MCF 10A (cell line): ENCODE data around the gene CHAMP1. TPM values are rescaled to one million over a fixed set of nuclear protein-coding genes. Genes with fewer than 3 reads are reported as not detected.
"Not testable (repeated sequence)": the region's sequence is repeated elsewhere in the genome, so short reads cannot be mapped to it uniquely, and the experiment has no call there.

Experiments
- BruUV-seq: library from RNA; stranded (reverse); fragments of 400-500 nt; replicated peaks from 2 replicates; lab custom pipeline; 2021; lab: Mats Ljungman, UMichigan
- CTCF ChIA-PET: fragments of 300-600 bp; sonication (Branson Sonifier 250); formaldehyde crosslinking; extraction: SDS; loops from one replicate; lab custom pipeline; 2021; ENCODE audit warnings: antibody characterized with exemption, inconsistent platforms; lab: Yijun Ruan, JAX
- POLR2A ChIA-PET: fragments of 300-600, 350-650 bp; sonication (Branson Sonifier 250); formaldehyde crosslinking; extraction: SDS; loops from one replicate; lab custom pipeline; 2020; ENCODE audit warnings: antibody characterized with exemption, inconsistent platforms; lab: Yijun Ruan, JAX
- DNase-seq: peaks from one replicate; pipeline ENCODE4 v3.0.0-alpha.2; 2018; ENCODE audit not compliant: unreplicated experiment
- H3K27ac Mint-ChIP-seq: one replicate; pipeline ENCODE4 v1.8.0; 2022; ENCODE audit warnings: mild to moderate bottlenecking, low read depth, mixed read lengths; ENCODE audit not compliant: unreplicated experiment
- H3K27me3 Mint-ChIP-seq: one replicate; pipeline ENCODE4 v1.8.0; 2022; ENCODE audit warnings: mixed read lengths; ENCODE audit not compliant: insufficient read depth, unreplicated experiment
- H3K36me3 Mint-ChIP-seq: one replicate; pipeline ENCODE4 v1.8.0; 2022; ENCODE audit warnings: mild to moderate bottlenecking, moderate library complexity, mixed read lengths; ENCODE audit not compliant: insufficient read depth, unreplicated experiment
- H3K4me1 Mint-ChIP-seq: one replicate; pipeline ENCODE4 v1.8.0; 2022; ENCODE audit warnings: mixed read lengths; ENCODE audit not compliant: insufficient read depth, unreplicated experiment
- H3K4me3 Mint-ChIP-seq: one replicate; pipeline ENCODE4 v1.8.0; 2022; ENCODE audit warnings: mild to moderate bottlenecking, moderate library complexity, mixed read lengths; ENCODE audit not compliant: unreplicated experiment
- H3K9me3 Mint-ChIP-seq: one replicate; pipeline ENCODE4 v1.8.0; 2022; ENCODE audit warnings: mixed read lengths; ENCODE audit not compliant: unreplicated experiment
- CTCF ChIP-seq: fragments of 200-600 bp; IDR thresholded peaks from one replicate; pipeline ENCODE4 v1.8.0; 2022; ENCODE audit warnings: antibody characterized with exemption, mild to moderate bottlenecking; ENCODE audit not compliant: unreplicated experiment
- intact Hi-C: fragments of 100-400 bp; cut with micrococcal nuclease; formaldehyde crosslinking; loops from 2 replicates; pipeline ENCODE4 v1.14.1; 2022
- total RNA-seq: library from RNA; stranded (reverse); gene quantifications from 2 replicates; pipeline ENCODE4 v1.2.3, GENCODE V29; 2022

CHAMP1 gene
- total RNA-seq, 1 experiment from 2014 or later = 33.4 TPM

- H3K4me1 Mint-ChIP-seq = peaks cover 6% of the 10 kb centered on the region
- intact Hi-C loops = no loop called here
- ChIA-PET CTCF (interaction anchor here (0.6 to 1.7 kb wide), 6 partner anchors 11 to 62 kb away, joined by 3 to 12 read pairs (median 4); no protein-coding TSS in a partner anchor), POLR2A (interaction anchor here (1.4 to 2.5 kb wide), 2 partner anchors 23 to 25 kb away, joined by 8 read pairs; partner anchors contain the start of gene CHAMP1)
- TF ChIP-seq CTCF = no peak
- DNase-seq = no peak
- no peaks in the 10 kb centered on the region for H3K27me3 Mint-ChIP-seq
- peaks cover 6% of the 10 kb centered on the region for H3K36me3 Mint-ChIP-seq
- H3K9me3 Mint-ChIP-seq = no peaks in the 10 kb centered on the region
- H3K27ac Mint-ChIP-seq = no peak overlapping the region
- no TSS peak for BruUV-seq
- no peak overlapping the region for H3K4me3 Mint-ChIP-seq
These were observed 24.7 kb downstream of the CHAMP1 start for GRCh38 chr13:114338959-114339358.

GRCh38 chr13:114339857-114340534, 25.7 kb downstream of the CHAMP1 start:
- Mint-ChIP-seq H3K36me3 (peaks cover 3% of the 10 kb centered on the region), H3K9me3 (no peaks in the 10 kb centered on the region), H3K4me1 (peaks cover 6% of the 10 kb centered on the region), H3K4me3 (no peak overlapping the region), H3K27me3 (no peaks in the 10 kb centered on the region), H3K27ac (no peak overlapping the region)
- intact Hi-C loops = no loop called here
- peak; percentile 71 for DNase-seq
- ChIA-PET CTCF (interaction anchor here (0.6 to 2.0 kb wide), 12 partner anchors 8 to 262 kb away, joined by 3 to 12 read pairs (median 4); no protein-coding TSS in a partner anchor), POLR2A (interaction anchor here (1.4 to 2.5 kb wide), 3 partner anchors 21 to 26 kb away, joined by 4 to 8 read pairs (median 8); partner anchors contain the start of gene CHAMP1)
- peak; percentile 56 for TF ChIP-seq CTCF
- BruUV-seq = no TSS peak

- peaks cover 6% of the 10 kb centered on the region for H3K4me1 Mint-ChIP-seq
These were observed 26.9 kb downstream of the CHAMP1 start for GRCh38 chr13:114341003-114341777.

GRCh38 chr13:114347256-114347655, 33.0 kb downstream of the CHAMP1 start:
- POLR2A ChIA-PET = not testable (repeated sequence)

More at GRCh38 chr13:114341003-114341777, 26.9 kb downstream of the CHAMP1 start:
- no peak for DNase-seq
- BruUV-seq = no TSS peak
- Mint-ChIP-seq H3K36me3 (no peaks in the 10 kb centered on the region), H3K27me3 (no peaks in the 10 kb centered on the region), H3K4me3 (no peak overlapping the region), H3K9me3 (no peaks in the 10 kb centered on the region), H3K27ac (no peak overlapping the region)
- ChIA-PET POLR2A (interaction anchor here (0.9 to 2.4 kb wide), 4 partner anchors 11 to 59 kb away, joined by 3 to 7 read pairs (median 4); partner anchors contain the start of gene UPF3A), CTCF (interaction anchor here (0.6 to 2.0 kb wide), 11 partner anchors 9 to 144 kb away, joined by 3 to 12 read pairs (median 4); no protein-coding TSS in a partner anchor)
- TF ChIP-seq CTCF = no peak
- intact Hi-C loops = no loop called here

More at GRCh38 chr13:114347256-114347655, 33.0 kb downstream of the CHAMP1 start:
- H3K4me3 Mint-ChIP-seq, H3K36me3 Mint-ChIP-seq, intact Hi-C loops, CTCF ChIA-PET, H3K4me1 Mint-ChIP-seq, H3K27ac Mint-ChIP-seq, BruUV-seq, H3K9me3 Mint-ChIP-seq, DNase-seq: not testable (repeated sequence)
- H3K27me3 Mint-ChIP-seq = peaks cover 38% of the 10 kb centered on the region
